RKO (cell line): ENCODE measurements around the gene ZC2HC1C.

Source experiments
- DNase-seq: peaks from one replicate; pipeline ENCODE4 v3.0.0-alpha.2; 2016; ENCODE audit warnings: low spot score

ZC2HC1C gene

GRCh38 chr14:75069121-75069810, at the start of gene ZC2HC1C:
ZC2HC1C (plus strand) TSS chr14:75069641; CDS start chr14:75070574, 933 bp downstream.
- peak; percentile 91 for DNase-seq

- DNase-seq: peak; percentile 75
These were observed 46.8 kb upstream of the ZC2HC1C start for GRCh38 chr14:75022655-75023054.

GRCh38 chr14:75023108-75023507, 46.3 kb upstream of the ZC2HC1C start:
- no peak for DNase-seq

- DNase-seq: peak; percentile 98
These were observed 44.4 kb upstream of the ZC2HC1C start for GRCh38 chr14:75025082-75025481.

GRCh38 chr14:75025876-75026275, 43.6 kb upstream of the ZC2HC1C start:
- DNase-seq: peak; percentile 65

- no peak for DNase-seq
These were observed 39.3 kb upstream of the ZC2HC1C start for GRCh38 chr14:75030147-75030546.

GRCh38 chr14:75032939-75033338, 36.5 kb upstream of the ZC2HC1C start:
- no peak for DNase-seq

GRCh38 chr14:75040507-75040906, 28.9 kb upstream of the ZC2HC1C start:
- DNase-seq: no peak

- no peak for DNase-seq
These were observed 28.5 kb upstream of the ZC2HC1C start for GRCh38 chr14:75040959-75041358.

- no peak for DNase-seq
These were observed 27.8 kb upstream of the ZC2HC1C start for GRCh38 chr14:75041613-75042012.

GRCh38 chr14:75042035-75042434, 27.4 kb upstream of the ZC2HC1C start:
- DNase-seq: no peak

- peak; percentile 58 for DNase-seq
These were observed 25.1 kb upstream of the ZC2HC1C start for GRCh38 chr14:75044322-75044721.

GRCh38 chr14:75044752-75045151, 24.7 kb upstream of the ZC2HC1C start:
- no peak for DNase-seq

- DNase-seq: no peak
These were observed 23.2 kb upstream of the ZC2HC1C start for GRCh38 chr14:75046275-75046674.

- DNase-seq: peak; percentile 47
These were observed 22.5 kb upstream of the ZC2HC1C start for GRCh38 chr14:75046899-75047298.

- DNase-seq: no peak
These were observed 21.9 kb upstream of the ZC2HC1C start for GRCh38 chr14:75047506-75047905.

- no peak for DNase-seq
These were observed 21.3 kb upstream of the ZC2HC1C start for GRCh38 chr14:75048101-75048500.

- DNase-seq: no peak
These were observed 20.3 kb upstream of the ZC2HC1C start for GRCh38 chr14:75049136-75049535.

- no peak for DNase-seq
These were observed 19.7 kb upstream of the ZC2HC1C start for GRCh38 chr14:75049731-75050201.

- DNase-seq: peak; percentile 89
These were observed 18.4 kb upstream of the ZC2HC1C start, which contains the start of gene MLH3 for GRCh38 chr14:75050852-75051555. MLH3 (minus strand) TSS chr14:75051467; CDS start chr14:75049655, 1,812 bp downstream.

- no peak for DNase-seq
These were observed 17.9 kb upstream of the ZC2HC1C start for GRCh38 chr14:75051556-75051899.

GRCh38 chr14:75053396-75054291, 15.8 kb upstream of the ZC2HC1C start:
- DNase-seq: no peak
